ENCODE data around the gene PARM1. TPM values are rescaled to one million over a fixed set of nuclear protein-coding genes. Genes with fewer than 3 reads are reported as not detected.

Gene PARM1
- total and polyA plus RNA-seq, 2 experiments from 2014 or later = 107 to 154 TPM

- Histone ChIP-seq H3K27ac (no peak overlapping the region), H3K4me2 (no peak overlapping the region)
These were observed 26.1 kb upstream of the PARM1 start for GRCh38 chr4:74906771-74907170.

GRCh38 chr4:74919783-74920182 lies 13.1 kb upstream of the PARM1 start:
- DNase-seq (ENCODE audit: low spot score) = no peak
- Histone ChIP-seq H4K20me1 (ENCODE audit: insufficient read depth, poor library complexity, severe bottlenecking) (no peaks in the 10 kb centered on the region), H3K9me2 (replicated peaks; ENCODE audit: insufficient read depth) (no peaks in the 10 kb centered on the region), H3K27ac (no peak overlapping the region), H3K9me3 (ENCODE audit: low read depth) (no peaks in the 10 kb centered on the region), H3K4me1 (ENCODE audit: insufficient read depth) (no peaks in the 10 kb centered on the region), H3K4me3 (no peak overlapping the region), H2AFZ (no peak overlapping the region), H3K79me2 (no peaks in the 10 kb centered on the region), H3K27me3 (no peaks in the 10 kb centered on the region), H3K36me3 (replicated peaks; ENCODE audit: insufficient read depth, low read depth) (no peaks in the 10 kb centered on the region), H3K4me2 (no peak overlapping the region)
- TF ChIP-seq EZH2 (IDR thresholded peaks at IDR 0.05; ENCODE audit: borderline replicate concordance) (no peak), CTCF (IDR thresholded peaks at IDR 0.05; ENCODE audit: poor library complexity) (no peak), EZH2phosphoT487 (IDR thresholded peaks at IDR 0.05; ENCODE audit: low read depth, severe bottlenecking, unreplicated experiment) (no peak)
- 94% methylated on average over 6 of the region's 6 CpGs for WGBS (ENCODE audit: low lambda C conversion rate, missing lambda C conversion rate)

More at GRCh38 chr4:74906771-74907170, 26.1 kb upstream of the PARM1 start:
- H2AFZ ChIP-seq = no peak overlapping the region
- H3K36me3 ChIP-seq (replicated peaks; ENCODE audit: insufficient read depth, low read depth) = no peaks in the 10 kb centered on the region
- H3K4me3 ChIP-seq = no peak overlapping the region
- DNase-seq (ENCODE audit: low spot score) = no peak
- TF ChIP-seq EZH2 (IDR thresholded peaks at IDR 0.05; ENCODE audit: borderline replicate concordance) (no peak), EZH2phosphoT487 (IDR thresholded peaks at IDR 0.05; ENCODE audit: low read depth, severe bottlenecking, unreplicated experiment) (no peak), CTCF (IDR thresholded peaks at IDR 0.05; ENCODE audit: poor library complexity) (no peak)
- H3K9me2 ChIP-seq (replicated peaks; ENCODE audit: insufficient read depth) = no peaks in the 10 kb centered on the region
- H3K9me3 ChIP-seq (ENCODE audit: low read depth) = no peaks in the 10 kb centered on the region
- H4K20me1 ChIP-seq (ENCODE audit: insufficient read depth, poor library complexity, severe bottlenecking) = no peaks in the 10 kb centered on the region
- H3K79me2 ChIP-seq = no peaks in the 10 kb centered on the region
- H3K4me1 ChIP-seq (ENCODE audit: insufficient read depth) = no peaks in the 10 kb centered on the region
- H3K27me3 ChIP-seq = no peaks in the 10 kb centered on the region
- 85% methylated on average over 2 of the region's 2 CpGs for WGBS (ENCODE audit: low lambda C conversion rate, missing lambda C conversion rate)

DNA sequence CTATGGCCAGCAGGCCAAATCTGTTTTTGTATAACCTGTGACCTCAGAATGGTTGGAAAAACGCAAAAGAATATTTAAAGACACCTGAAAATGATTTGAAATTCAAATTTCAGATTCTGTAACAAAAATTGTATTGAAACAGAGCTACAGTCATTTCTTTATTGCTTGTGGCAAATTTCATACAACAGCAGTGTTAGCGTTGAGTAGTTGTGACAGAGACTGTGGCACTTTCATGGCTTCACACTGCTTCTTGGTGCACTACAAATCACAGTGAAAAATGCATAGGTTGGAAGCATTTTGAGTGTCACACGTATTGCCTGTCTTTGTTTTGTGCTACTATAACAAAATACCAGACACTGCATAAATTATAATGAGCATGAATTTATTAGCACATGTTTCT lies 12.2 kb upstream of the PARM1 start:
- no peaks in the 10 kb centered on the region for H3K36me3 ChIP-seq (replicated peaks; ENCODE audit: insufficient read depth, low read depth)
- DNase-seq (ENCODE audit: low spot score) = no peak
- H3K4me2 ChIP-seq = no peak overlapping the region
- no peaks in the 10 kb centered on the region for H3K9me2 ChIP-seq (replicated peaks; ENCODE audit: insufficient read depth)
- H4K20me1 ChIP-seq (ENCODE audit: insufficient read depth, poor library complexity, severe bottlenecking) = no peaks in the 10 kb centered on the region
- no peaks in the 10 kb centered on the region for H3K27me3 ChIP-seq
- 90% methylated on average over 3 of the region's 3 CpGs for WGBS (ENCODE audit: low lambda C conversion rate, missing lambda C conversion rate)
- no peak for TF ChIP-seq EZH2 (IDR thresholded peaks at IDR 0.05; ENCODE audit: borderline replicate concordance)
- no peak for TF ChIP-seq CTCF (IDR thresholded peaks at IDR 0.05; ENCODE audit: poor library complexity)
- no peak for TF ChIP-seq EZH2phosphoT487 (IDR thresholded peaks at IDR 0.05; ENCODE audit: low read depth, severe bottlenecking, unreplicated experiment)
- no peaks in the 10 kb centered on the region for H3K79me2 ChIP-seq
- no peak overlapping the region for H3K27ac ChIP-seq
- H2AFZ ChIP-seq = no peak overlapping the region
- H3K4me3 ChIP-seq = no peak overlapping the region
- no peaks in the 10 kb centered on the region for H3K4me1 ChIP-seq (ENCODE audit: insufficient read depth)
- no peaks in the 10 kb centered on the region for H3K9me3 ChIP-seq (ENCODE audit: low read depth)

- no peaks in the 10 kb centered on the region for H3K36me3 ChIP-seq (replicated peaks; ENCODE audit: insufficient read depth, low read depth)
- H2AFZ ChIP-seq = no peak overlapping the region
- TF ChIP-seq CTCF (IDR thresholded peaks at IDR 0.05; ENCODE audit: poor library complexity) (no peak), EZH2 (IDR thresholded peaks at IDR 0.05; ENCODE audit: borderline replicate concordance) (no peak), EZH2phosphoT487 (IDR thresholded peaks at IDR 0.05; ENCODE audit: low read depth, severe bottlenecking, unreplicated experiment) (no peak)
These were observed 11.4 kb upstream of the PARM1 start for GRCh38 chr4:74921490-74921889.

More at GRCh38 chr4:74921490-74921889, 11.4 kb upstream of the PARM1 start:
- no peak for DNase-seq (ENCODE audit: low spot score)
- no peak overlapping the region for H3K4me3 ChIP-seq
- no peaks in the 10 kb centered on the region for H3K9me2 ChIP-seq (replicated peaks; ENCODE audit: insufficient read depth)
- H3K27ac ChIP-seq = no peak overlapping the region
- H3K4me1 ChIP-seq (ENCODE audit: insufficient read depth) = no peaks in the 10 kb centered on the region
- no peaks in the 10 kb centered on the region for H4K20me1 ChIP-seq (ENCODE audit: insufficient read depth, poor library complexity, severe bottlenecking)
- H3K4me2 ChIP-seq = no peak overlapping the region
- H3K9me3 ChIP-seq (ENCODE audit: low read depth) = no peaks in the 10 kb centered on the region
- no peaks in the 10 kb centered on the region for H3K79me2 ChIP-seq
- H3K27me3 ChIP-seq = no peaks in the 10 kb centered on the region

All from hepatocyte (in vitro differentiated cells).